A549 (cell line): ENCODE measurements around the gene UBAC1.

Experiments used
- BCL3 ChIP-seq: fragments of >200 bp; sonication (Bioruptor Twin); formaldehyde crosslinking; IDR thresholded peaks from 3 replicates; pipeline ENCODE4 v1.6.1; 2016
- GATA3 ChIP-seq: IDR thresholded peaks from 2 replicates; pipeline ENCODE4 v1.6.1; 2012; ENCODE audit warnings: borderline replicate concordance
- KDM5A ChIP-seq: fragments of 200-600 bp; sonication (generic); IDR thresholded peaks from 2 replicates; pipeline ENCODE4 v1.6.1; 2016; ENCODE audit warnings: antibody characterized with exemption, mild to moderate bottlenecking
- MAX ChIP-seq: IDR thresholded peaks from 2 replicates; pipeline ENCODE4 v1.6.1; 2012
- MYC ChIP-seq: IDR thresholded peaks from 2 replicates; pipeline ENCODE4 v1.6.1; 2012; ENCODE audit warnings: mild to moderate bottlenecking, inconsistent platforms, low read length, improper control_type of control experiment, borderline replicate concordance
- PBX3 ChIP-seq: IDR thresholded peaks from 2 replicates; pipeline ENCODE4 v1.6.1; 2012
- POLR2A ChIP-seq: IDR thresholded peaks from 2 replicates; pipeline ENCODE4 v1.6.1; 2012; ENCODE audit warnings: mild to moderate bottlenecking, low read length
- POLR2AphosphoS2 ChIP-seq: conservative IDR thresholded peaks from 2 replicates; pipeline ENCODE4 v1.6.1; 2012; ENCODE audit warnings: low read length, improper control_type of control experiment, inconsistent platforms
- RARB ChIP-seq: fragments of 250-450 bp; sonication (Bioruptor Pico); IDR thresholded peaks from 2 replicates; pipeline ENCODE4 v1.8.0; 2021; ENCODE audit warnings: mild to moderate bottlenecking, moderate library complexity
- RFX5 ChIP-seq: fragments of 450-650 bp; IDR thresholded peaks from 2 replicates; pipeline ENCODE4 v1.7.1; 2014; ENCODE audit warnings: antibody characterized with exemption, mild to moderate bottlenecking, moderate library complexity
- TF ChIP-seq, protein P1 (sequence below): fragments of 200-600 bp; sonication (generic); IDR thresholded peaks from 2 replicates; pipeline ENCODE4 v1.6.1; 2016; ENCODE audit warnings: antibody characterized with exemption, mild to moderate bottlenecking, moderate library complexity
- TF ChIP-seq, protein P2 (sequence below): fragments of >200 bp; sonication (Bioruptor Twin); formaldehyde crosslinking; IDR thresholded peaks from 3 replicates; pipeline ENCODE4 v1.5.1; 2016
- TF ChIP-seq, protein P3 (sequence below): IDR thresholded peaks from 2 replicates; pipeline ENCODE4 v1.6.1; 2012; ENCODE audit warnings: low read depth, borderline replicate concordance

- TF ChIP-seq POLR2A (no peak; the same call in 1 of the 2 replicates), PBX3 (no peak), POLR2AphosphoS2 (no peak), BCL3 (no peak), KDM5A (no peak), RFX5 (no peak), MAX (no peak), RARB (CRISPR knock-in tag) (no peak), MYC (no peak), GATA3 (no peak)
- TF ChIP-seq, protein P1, sequence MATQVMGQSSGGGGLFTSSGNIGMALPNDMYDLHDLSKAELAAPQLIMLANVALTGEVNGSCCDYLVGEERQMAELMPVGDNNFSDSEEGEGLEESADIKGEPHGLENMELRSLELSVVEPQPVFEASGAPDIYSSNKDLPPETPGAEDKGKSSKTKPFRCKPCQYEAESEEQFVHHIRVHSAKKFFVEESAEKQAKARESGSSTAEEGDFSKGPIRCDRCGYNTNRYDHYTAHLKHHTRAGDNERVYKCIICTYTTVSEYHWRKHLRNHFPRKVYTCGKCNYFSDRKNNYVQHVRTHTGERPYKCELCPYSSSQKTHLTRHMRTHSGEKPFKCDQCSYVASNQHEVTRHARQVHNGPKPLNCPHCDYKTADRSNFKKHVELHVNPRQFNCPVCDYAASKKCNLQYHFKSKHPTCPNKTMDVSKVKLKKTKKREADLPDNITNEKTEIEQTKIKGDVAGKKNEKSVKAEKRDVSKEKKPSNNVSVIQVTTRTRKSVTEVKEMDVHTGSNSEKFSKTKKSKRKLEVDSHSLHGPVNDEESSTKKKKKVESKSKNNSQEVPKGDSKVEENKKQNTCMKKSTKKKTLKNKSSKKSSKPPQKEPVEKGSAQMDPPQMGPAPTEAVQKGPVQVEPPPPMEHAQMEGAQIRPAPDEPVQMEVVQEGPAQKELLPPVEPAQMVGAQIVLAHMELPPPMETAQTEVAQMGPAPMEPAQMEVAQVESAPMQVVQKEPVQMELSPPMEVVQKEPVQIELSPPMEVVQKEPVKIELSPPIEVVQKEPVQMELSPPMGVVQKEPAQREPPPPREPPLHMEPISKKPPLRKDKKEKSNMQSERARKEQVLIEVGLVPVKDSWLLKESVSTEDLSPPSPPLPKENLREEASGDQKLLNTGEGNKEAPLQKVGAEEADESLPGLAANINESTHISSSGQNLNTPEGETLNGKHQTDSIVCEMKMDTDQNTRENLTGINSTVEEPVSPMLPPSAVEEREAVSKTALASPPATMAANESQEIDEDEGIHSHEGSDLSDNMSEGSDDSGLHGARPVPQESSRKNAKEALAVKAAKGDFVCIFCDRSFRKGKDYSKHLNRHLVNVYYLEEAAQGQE: no peak
- TF ChIP-seq, protein P2, sequence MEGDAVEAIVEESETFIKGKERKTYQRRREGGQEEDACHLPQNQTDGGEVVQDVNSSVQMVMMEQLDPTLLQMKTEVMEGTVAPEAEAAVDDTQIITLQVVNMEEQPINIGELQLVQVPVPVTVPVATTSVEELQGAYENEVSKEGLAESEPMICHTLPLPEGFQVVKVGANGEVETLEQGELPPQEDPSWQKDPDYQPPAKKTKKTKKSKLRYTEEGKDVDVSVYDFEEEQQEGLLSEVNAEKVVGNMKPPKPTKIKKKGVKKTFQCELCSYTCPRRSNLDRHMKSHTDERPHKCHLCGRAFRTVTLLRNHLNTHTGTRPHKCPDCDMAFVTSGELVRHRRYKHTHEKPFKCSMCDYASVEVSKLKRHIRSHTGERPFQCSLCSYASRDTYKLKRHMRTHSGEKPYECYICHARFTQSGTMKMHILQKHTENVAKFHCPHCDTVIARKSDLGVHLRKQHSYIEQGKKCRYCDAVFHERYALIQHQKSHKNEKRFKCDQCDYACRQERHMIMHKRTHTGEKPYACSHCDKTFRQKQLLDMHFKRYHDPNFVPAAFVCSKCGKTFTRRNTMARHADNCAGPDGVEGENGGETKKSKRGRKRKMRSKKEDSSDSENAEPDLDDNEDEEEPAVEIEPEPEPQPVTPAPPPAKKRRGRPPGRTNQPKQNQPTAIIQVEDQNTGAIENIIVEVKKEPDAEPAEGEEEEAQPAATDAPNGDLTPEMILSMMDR: no peak
- TF ChIP-seq, protein P3, sequence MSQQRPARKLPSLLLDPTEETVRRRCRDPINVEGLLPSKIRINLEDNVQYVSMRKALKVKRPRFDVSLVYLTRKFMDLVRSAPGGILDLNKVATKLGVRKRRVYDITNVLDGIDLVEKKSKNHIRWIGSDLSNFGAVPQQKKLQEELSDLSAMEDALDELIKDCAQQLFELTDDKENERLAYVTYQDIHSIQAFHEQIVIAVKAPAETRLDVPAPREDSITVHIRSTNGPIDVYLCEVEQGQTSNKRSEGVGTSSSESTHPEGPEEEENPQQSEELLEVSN: no peak
These were observed 40.1 kb downstream of the UBAC1 start for GRCh38 chr9:135920973-135921585.
